Measurements from ENCODE around the gene USF1. TPM values are rescaled to one million over a fixed set of nuclear protein-coding genes. Genes with fewer than 3 reads are reported as not detected.

The USF1 gene
- total RNA-seq, 6 donors from 2014 or later, result 78.2 to 151 (median 84.2) TPM

DNA sequence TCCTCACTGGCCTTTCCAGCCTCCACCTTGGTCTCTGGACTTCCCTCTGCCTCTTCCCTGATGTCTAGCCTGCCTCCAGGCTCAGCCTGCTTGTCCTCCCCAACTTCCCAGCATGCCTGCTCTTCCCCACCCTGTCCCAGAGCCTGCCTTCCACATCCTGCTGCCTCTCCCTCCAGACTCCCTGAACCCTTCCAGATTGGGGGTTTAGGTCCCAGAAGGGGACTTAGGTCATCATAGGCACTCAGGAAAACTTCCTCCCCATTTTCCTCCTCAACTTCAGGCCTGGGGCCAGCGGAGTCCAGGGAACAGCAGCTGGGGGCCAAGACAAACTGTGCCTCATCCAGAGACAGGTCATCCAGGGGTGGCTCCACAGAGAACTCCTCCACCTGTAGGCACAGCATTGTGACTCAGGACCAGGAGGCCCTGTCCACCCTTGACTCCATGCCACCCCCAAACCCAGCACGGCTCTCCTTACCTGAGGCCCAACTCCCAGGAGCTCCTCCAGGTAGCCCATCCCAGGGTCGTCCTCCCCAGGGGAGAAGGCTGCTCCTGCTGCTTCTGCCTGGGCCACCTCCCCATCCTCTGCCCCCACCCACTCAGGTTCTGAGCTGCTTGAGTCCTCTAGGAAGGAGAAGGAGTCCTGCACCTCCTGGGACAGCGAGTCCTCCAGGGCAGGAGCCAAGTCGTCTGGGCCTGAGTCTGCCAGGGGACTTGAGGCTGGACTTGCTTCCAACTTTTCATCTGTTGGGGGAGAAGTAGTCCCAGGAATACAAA is 3.4 kb upstream of the USF1 start:
- H3K36me3 ChIP-seq, result peaks cover 0 to 32% (median 14%) of the 10 kb centered on the region in 4 donors
- 93 to 100% methylated on average over 3 to 5 of the region's 5 CpGs for WGBS, 2 donors

GRCh38 chr1:161047436-161048420 is 2.0 kb upstream of the USF1 start:
- Histone ChIP-seq H3K27ac (peak overlapping the region; percentile 19 to 99 (median 95)), H3K27me3 (no peaks in the 10 kb centered on the region), H3K9me3 (no peaks in the 10 kb centered on the region), H3K4me3 (no peak overlapping the region), H3K36me3 (peaks cover 2 to 27% (median 13%) of the 10 kb centered on the region in 4 donors), H3K4me1 (peaks cover 10 to 31% (median 18%) of the 10 kb centered on the region in 4 donors)
- no peak for TF ChIP-seq POLR2A (IDR thresholded peaks at IDR 0.05)
- no peak for TF ChIP-seq POLR2AphosphoS5 (IDR thresholded peaks at IDR 0.05)
- TF ChIP-seq, protein P1, sequence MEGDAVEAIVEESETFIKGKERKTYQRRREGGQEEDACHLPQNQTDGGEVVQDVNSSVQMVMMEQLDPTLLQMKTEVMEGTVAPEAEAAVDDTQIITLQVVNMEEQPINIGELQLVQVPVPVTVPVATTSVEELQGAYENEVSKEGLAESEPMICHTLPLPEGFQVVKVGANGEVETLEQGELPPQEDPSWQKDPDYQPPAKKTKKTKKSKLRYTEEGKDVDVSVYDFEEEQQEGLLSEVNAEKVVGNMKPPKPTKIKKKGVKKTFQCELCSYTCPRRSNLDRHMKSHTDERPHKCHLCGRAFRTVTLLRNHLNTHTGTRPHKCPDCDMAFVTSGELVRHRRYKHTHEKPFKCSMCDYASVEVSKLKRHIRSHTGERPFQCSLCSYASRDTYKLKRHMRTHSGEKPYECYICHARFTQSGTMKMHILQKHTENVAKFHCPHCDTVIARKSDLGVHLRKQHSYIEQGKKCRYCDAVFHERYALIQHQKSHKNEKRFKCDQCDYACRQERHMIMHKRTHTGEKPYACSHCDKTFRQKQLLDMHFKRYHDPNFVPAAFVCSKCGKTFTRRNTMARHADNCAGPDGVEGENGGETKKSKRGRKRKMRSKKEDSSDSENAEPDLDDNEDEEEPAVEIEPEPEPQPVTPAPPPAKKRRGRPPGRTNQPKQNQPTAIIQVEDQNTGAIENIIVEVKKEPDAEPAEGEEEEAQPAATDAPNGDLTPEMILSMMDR (IDR thresholded peaks at IDR 0.05), result no peak
- no peak for TF ChIP-seq EP300 (IDR thresholded peaks at IDR 0.05)
- DNase-seq (no peak), ATAC-seq (ENCODE audit: low FRiP score in 2 of 2) (no peak)
- WGBS, 2 donors, result 95 to 99% methylated on average over 16 to 18 of the region's 18 CpGs

More for the DNA sequence above, 3.4 kb upstream of the USF1 start:
- Histone ChIP-seq H3K4me3 (no peak overlapping the region), H3K27me3 (no peaks in the 10 kb centered on the region), H3K4me1 (peaks cover 4 to 24% (median 10%) of the 10 kb centered on the region in 4 donors), H3K27ac (peak overlapping the region in 2 of 4 donors; percentile 30 to 31), H3K9me3 (no peaks in the 10 kb centered on the region)
- ATAC-seq (ENCODE audit: low FRiP score in 2 of 2), result no peak
- no peak for DNase-seq
- TF ChIP-seq, protein P1 (IDR thresholded peaks at IDR 0.05), result no peak
- no peak for TF ChIP-seq EP300 (IDR thresholded peaks at IDR 0.05)
- no peak for TF ChIP-seq POLR2AphosphoS5 (IDR thresholded peaks at IDR 0.05)
- TF ChIP-seq POLR2A (IDR thresholded peaks at IDR 0.05), result no peak

- WGBS, 2 donors, result 56 to 58% methylated on average over 2 of the region's 2 CpGs
- TF ChIP-seq POLR2A (IDR thresholded peaks at IDR 0.05) (no peak), EP300 (IDR thresholded peaks at IDR 0.05) (no peak), POLR2AphosphoS5 (IDR thresholded peaks at IDR 0.05) (no peak)
- TF ChIP-seq, protein P1 (IDR thresholded peaks at IDR 0.05), result no peak
- ATAC-seq (ENCODE audit: low FRiP score in 2 of 2), result peak in 1 of 2 donors; percentile 39
- Histone ChIP-seq H3K27me3 (no peaks in the 10 kb centered on the region), H3K9me3 (no peaks in the 10 kb centered on the region), H3K4me1 (peaks cover 10 to 31% (median 18%) of the 10 kb centered on the region in 4 donors), H3K36me3 (peaks cover 12 to 31% (median 20%) of the 10 kb centered on the region in 4 donors), H3K27ac (peak overlapping the region; percentile 92 to 99 (median 95)), H3K4me3 (peak overlapping the region in 3 of 4 donors; percentile 72 to 77 (median 77))
- no peak for DNase-seq
These were observed 940 bp upstream of the USF1 start for GRCh38 chr1:161046605-161047228.

DNA sequence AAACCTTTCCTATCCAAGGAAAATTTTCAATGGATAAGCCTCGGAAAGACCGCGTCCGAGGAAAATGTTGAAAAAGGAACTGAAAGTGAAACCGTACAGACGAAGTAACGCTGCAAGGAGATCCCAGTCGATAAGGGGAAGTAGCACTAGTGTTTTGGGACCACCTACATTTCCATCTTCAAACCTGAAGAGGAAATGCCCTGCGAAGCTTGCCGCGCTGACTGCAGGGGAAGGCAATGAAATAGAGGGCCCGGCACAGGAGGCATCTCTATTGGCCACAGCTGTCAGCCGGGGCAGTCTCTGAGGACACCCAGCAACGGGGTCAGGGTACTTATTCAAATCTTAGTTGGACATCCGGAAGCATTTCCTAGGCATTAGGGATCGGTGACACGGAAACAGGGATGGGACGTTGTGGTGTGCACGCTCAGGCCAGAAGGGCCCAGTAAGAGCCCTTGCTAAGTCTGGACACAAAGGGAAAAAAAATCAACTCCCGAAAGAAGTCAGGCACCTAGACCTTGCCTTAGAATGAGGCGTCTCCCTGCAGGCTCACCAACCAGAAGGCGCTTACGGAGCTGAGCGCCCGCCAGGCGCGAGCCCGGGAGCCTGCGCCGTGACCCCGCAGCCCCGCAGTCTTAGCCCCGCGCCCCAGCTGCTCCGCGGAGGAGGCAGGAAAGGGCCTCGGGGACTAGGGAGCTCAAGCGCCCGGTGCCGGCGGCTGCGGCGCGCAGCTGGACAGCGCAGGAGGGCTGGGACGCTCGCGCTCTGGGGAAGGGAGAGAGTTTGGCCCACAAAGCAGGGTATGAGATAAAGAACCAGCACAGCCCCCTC is 655 bp downstream of the USF1 start:
- ATAC-seq (ENCODE audit: low FRiP score in 2 of 2) (peak; percentile 75 to 79), DNase-seq (peak; percentile 90 to 91)
- Histone ChIP-seq H3K27me3 (no peaks in the 10 kb centered on the region), H3K4me3 (peak overlapping the region; percentile 48 to 77 (median 74)), H3K9me3 (no peaks in the 10 kb centered on the region), H3K36me3 (peaks cover 26 to 39% (median 33%) of the 10 kb centered on the region in 4 donors), H3K27ac (peak overlapping the region; percentile 92 to 99 (median 95)), H3K4me1 (peaks cover 10 to 31% (median 18%) of the 10 kb centered on the region in 4 donors)
- TF ChIP-seq POLR2AphosphoS5 (IDR thresholded peaks at IDR 0.05) (peak; percentile 52 to 68), POLR2A (IDR thresholded peaks at IDR 0.05) (peak in 3 of 4 donors; percentile 16 to 63 (median 63)), EP300 (IDR thresholded peaks at IDR 0.05) (no peak)
- TF ChIP-seq, protein P1 (IDR thresholded peaks at IDR 0.05), result no peak
- 0 to 1% methylated on average over 20 to 44 of the region's 48 CpGs for WGBS, 2 donors
